ENCODE measurements around the gene LTBP2. TPM values are rescaled to one million over a fixed set of nuclear protein-coding genes. Genes with fewer than 3 reads are reported as not detected.

The LTBP2 gene
- polyA plus RNA-seq, 1 donor from 2014 or later = 0.33 TPM

DNA sequence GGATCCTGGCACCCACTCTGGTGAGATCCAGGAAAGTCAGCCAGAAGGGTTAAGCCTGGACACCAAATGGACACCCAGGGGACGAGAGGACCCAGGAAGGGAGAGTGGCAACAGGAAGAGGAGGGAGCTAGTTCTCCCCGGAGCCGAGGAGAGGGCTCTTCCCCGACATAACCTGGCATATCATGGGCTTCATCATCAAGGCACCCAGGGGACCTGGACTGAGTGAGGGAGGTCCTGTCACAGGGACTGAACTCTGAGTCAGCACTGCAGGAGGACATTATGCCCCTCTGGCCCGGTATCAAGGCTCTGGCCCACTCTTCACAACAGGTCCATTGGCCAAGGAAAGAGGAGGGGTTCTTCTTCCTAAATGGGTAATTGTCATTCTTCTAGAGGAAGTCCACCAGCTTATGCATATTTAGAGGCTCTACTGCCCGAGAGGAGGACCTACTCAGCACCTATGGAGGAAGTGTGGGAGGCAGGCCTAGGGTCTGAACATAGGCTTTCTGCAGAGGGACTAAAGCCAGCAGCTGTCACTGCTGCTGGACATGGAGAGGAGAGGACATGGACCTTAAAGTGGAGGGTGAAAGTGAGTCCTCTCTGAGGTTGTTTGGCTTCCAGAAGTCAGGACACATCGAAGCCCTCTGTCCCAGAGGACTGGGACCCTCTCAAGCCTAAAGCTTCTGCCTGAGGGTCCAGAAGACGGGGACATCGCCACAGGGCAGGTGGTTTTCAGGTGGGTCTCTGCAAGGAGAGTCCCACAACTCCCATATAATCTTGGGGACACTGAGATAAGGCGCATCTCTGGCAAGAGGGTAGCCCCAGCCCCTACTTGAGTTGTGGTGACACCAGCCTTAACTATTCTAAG, 99.8 kb downstream of the LTBP2 start:
- Histone ChIP-seq H3K9me3 (ENCODE audit: low read length) (no peaks in the 10 kb centered on the region), H3K79me2 (replicated peaks; ENCODE audit: insufficient read depth, low read length) (no peaks in the 10 kb centered on the region), H3K4me3 (ENCODE audit: low read length) (no peak overlapping the region), H4K20me1 (ENCODE audit: insufficient read depth) (no peaks in the 10 kb centered on the region), H3K36me3 (ENCODE audit: insufficient read depth, low read length) (no peaks in the 10 kb centered on the region), H2AFZ (ENCODE audit: low read depth, low read length) (no peak overlapping the region), H3K9me2 (ENCODE audit: insufficient read depth, low read length) (no peaks in the 10 kb centered on the region), H3K27me3 (ENCODE audit: insufficient read depth, low read depth, low read length) (no peaks in the 10 kb centered on the region), H3K4me2 (ENCODE audit: low read length) (no peak overlapping the region), H3K27ac (ENCODE audit: low read length) (no peak overlapping the region), H3F3A (ENCODE audit: insufficient read depth, low read length, poor library complexity, severe bottlenecking) (no peaks in the 10 kb centered on the region), H3K9ac (ENCODE audit: low read length) (no peak overlapping the region)
- no peak for TF ChIP-seq POLR2AphosphoS5 (IDR thresholded peaks at IDR 0.05)
- no peak for TF ChIP-seq EP300 (conservative IDR thresholded peaks at IDR 0.05; ENCODE audit: poor library complexity, severe bottlenecking)
- TF ChIP-seq EZH2 (IDR thresholded peaks at IDR 0.05; ENCODE audit: borderline replicate concordance, insufficient read depth, low read length, poor library complexity, severe bottlenecking) = no peak
- TF ChIP-seq MXI1 (conservative IDR thresholded peaks at IDR 0.05; ENCODE audit: poor library complexity, severe bottlenecking) = no peak
- TF ChIP-seq SMC3 (conservative IDR thresholded peaks at IDR 0.05; ENCODE audit: poor library complexity) = no peak

DNA sequence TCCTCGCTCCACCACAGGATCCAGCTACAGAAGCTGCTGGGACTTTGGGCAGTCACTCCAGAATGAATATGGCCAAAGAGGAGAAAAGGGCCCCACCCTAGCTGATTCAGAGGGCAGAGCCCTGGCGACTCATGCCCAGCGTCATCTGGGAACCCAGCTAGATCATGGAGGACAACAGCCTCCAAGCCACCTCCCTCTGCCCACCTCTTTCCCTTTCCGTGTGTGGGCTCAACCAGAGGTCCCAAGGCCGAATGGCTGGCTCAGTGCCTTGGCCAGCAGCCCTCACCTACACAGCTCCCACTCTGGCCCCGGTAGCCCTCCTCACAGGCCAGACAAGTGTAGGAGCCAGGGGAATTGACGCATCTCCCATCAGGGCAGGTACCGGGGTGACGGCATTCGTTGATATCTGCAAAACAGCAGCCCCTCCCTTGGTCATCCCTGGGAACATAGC, 101.1 kb downstream of the LTBP2 start:
- Histone ChIP-seq H3K79me2 (replicated peaks; ENCODE audit: insufficient read depth, low read length) (no peaks in the 10 kb centered on the region), H3K9me3 (ENCODE audit: low read length) (no peaks in the 10 kb centered on the region), H3K36me3 (ENCODE audit: insufficient read depth, low read length) (no peaks in the 10 kb centered on the region), H3K4me3 (ENCODE audit: low read length) (no peak overlapping the region), H3K4me2 (ENCODE audit: low read length) (no peak overlapping the region), H3K27ac (ENCODE audit: low read length) (no peak overlapping the region), H3F3A (ENCODE audit: insufficient read depth, low read length, poor library complexity, severe bottlenecking) (no peaks in the 10 kb centered on the region), H3K27me3 (ENCODE audit: insufficient read depth, low read depth, low read length) (no peaks in the 10 kb centered on the region), H3K9me2 (ENCODE audit: insufficient read depth, low read length) (no peaks in the 10 kb centered on the region), H3K9ac (ENCODE audit: low read length) (no peak overlapping the region), H4K20me1 (ENCODE audit: insufficient read depth) (no peaks in the 10 kb centered on the region), H2AFZ (ENCODE audit: low read depth, low read length) (no peak overlapping the region)
- TF ChIP-seq EP300 (conservative IDR thresholded peaks at IDR 0.05; ENCODE audit: poor library complexity, severe bottlenecking) = no peak
- TF ChIP-seq RAD21 (conservative IDR thresholded peaks at IDR 0.05) = no peak
- TF ChIP-seq POLR2AphosphoS5 (IDR thresholded peaks at IDR 0.05) = no peak
- TF ChIP-seq, protein P1, sequence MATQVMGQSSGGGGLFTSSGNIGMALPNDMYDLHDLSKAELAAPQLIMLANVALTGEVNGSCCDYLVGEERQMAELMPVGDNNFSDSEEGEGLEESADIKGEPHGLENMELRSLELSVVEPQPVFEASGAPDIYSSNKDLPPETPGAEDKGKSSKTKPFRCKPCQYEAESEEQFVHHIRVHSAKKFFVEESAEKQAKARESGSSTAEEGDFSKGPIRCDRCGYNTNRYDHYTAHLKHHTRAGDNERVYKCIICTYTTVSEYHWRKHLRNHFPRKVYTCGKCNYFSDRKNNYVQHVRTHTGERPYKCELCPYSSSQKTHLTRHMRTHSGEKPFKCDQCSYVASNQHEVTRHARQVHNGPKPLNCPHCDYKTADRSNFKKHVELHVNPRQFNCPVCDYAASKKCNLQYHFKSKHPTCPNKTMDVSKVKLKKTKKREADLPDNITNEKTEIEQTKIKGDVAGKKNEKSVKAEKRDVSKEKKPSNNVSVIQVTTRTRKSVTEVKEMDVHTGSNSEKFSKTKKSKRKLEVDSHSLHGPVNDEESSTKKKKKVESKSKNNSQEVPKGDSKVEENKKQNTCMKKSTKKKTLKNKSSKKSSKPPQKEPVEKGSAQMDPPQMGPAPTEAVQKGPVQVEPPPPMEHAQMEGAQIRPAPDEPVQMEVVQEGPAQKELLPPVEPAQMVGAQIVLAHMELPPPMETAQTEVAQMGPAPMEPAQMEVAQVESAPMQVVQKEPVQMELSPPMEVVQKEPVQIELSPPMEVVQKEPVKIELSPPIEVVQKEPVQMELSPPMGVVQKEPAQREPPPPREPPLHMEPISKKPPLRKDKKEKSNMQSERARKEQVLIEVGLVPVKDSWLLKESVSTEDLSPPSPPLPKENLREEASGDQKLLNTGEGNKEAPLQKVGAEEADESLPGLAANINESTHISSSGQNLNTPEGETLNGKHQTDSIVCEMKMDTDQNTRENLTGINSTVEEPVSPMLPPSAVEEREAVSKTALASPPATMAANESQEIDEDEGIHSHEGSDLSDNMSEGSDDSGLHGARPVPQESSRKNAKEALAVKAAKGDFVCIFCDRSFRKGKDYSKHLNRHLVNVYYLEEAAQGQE (IDR thresholded peaks at IDR 0.05; ENCODE audit: borderline replicate concordance) = no peak
- no peak for TF ChIP-seq MXI1 (conservative IDR thresholded peaks at IDR 0.05; ENCODE audit: poor library complexity, severe bottlenecking)
- no peak for TF ChIP-seq SMC3 (conservative IDR thresholded peaks at IDR 0.05; ENCODE audit: poor library complexity)
- TF ChIP-seq TAF1 (IDR thresholded peaks at IDR 0.05; ENCODE audit: low read depth) = no peak
- no peak for TF ChIP-seq EZH2 (IDR thresholded peaks at IDR 0.05; ENCODE audit: borderline replicate concordance, insufficient read depth, low read length, poor library complexity, severe bottlenecking)
- TF ChIP-seq, protein P2, sequence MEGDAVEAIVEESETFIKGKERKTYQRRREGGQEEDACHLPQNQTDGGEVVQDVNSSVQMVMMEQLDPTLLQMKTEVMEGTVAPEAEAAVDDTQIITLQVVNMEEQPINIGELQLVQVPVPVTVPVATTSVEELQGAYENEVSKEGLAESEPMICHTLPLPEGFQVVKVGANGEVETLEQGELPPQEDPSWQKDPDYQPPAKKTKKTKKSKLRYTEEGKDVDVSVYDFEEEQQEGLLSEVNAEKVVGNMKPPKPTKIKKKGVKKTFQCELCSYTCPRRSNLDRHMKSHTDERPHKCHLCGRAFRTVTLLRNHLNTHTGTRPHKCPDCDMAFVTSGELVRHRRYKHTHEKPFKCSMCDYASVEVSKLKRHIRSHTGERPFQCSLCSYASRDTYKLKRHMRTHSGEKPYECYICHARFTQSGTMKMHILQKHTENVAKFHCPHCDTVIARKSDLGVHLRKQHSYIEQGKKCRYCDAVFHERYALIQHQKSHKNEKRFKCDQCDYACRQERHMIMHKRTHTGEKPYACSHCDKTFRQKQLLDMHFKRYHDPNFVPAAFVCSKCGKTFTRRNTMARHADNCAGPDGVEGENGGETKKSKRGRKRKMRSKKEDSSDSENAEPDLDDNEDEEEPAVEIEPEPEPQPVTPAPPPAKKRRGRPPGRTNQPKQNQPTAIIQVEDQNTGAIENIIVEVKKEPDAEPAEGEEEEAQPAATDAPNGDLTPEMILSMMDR (IDR thresholded peaks at IDR 0.05; ENCODE audit: poor library complexity, severe bottlenecking) = no peak

All from neural cell (in vitro differentiated cells).